ENCODE results near the gene ZBTB21.

Gene ZBTB21

GRCh38 chr21:41948901-41949300, 61.3 kb downstream of the ZBTB21 start:
- no peak for DNase-seq

- no peak for DNase-seq
Observed at GRCh38 chr21:41948078-41948895, 61.9 kb downstream of the ZBTB21 start.

GRCh38 chr21:41945982-41946381, 64.2 kb downstream of the ZBTB21 start:
- no peak for DNase-seq

- DNase-seq = no peak
Observed at GRCh38 chr21:41943851-41944250, 66.3 kb downstream of the ZBTB21 start.

- no peak for DNase-seq
Observed at GRCh38 chr21:41942457-41942856, 67.7 kb downstream of the ZBTB21 start.

DNA sequence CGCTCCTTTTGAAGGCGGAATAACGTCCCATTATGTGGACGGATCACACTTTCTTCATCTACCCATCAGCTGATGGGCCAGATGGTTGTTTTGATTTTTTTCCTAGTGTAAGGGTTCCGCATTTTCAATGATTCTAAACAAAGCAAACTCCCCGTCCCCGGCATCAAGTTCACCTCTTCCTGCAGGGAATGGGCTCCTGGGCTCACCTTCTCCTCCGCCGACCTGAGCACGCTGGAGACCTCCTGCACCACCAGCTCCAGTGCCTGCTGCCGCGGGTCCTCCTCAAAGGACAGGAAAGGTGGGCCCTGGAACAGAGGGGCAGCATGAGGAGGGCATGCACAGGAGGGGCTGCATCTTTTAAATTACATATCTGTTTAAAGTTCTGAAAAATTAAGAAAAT, 68.2 kb downstream of the ZBTB21 start:
- DNase-seq = no peak

DNA sequence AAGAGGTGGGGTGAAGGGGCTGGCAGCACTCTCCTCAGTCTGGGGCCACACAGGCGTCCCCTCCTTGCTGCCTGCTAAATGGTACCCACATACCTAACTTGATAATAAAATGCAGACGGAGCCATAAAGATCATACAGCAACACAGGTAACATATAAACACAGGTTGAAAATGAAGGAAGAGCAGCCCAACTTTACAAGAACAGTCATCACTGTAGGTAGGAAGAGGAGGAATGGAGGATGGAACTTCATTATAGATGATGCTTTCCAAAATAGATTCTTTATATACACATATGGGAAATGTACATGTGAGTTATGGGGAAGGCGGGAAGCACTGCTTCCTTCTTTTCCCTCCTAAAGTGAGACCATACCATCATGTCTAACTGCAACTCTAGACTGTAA, 69.7 kb downstream of the ZBTB21 start:
- DNase-seq = no peak

GRCh38 chr21:41939391-41939790, 70.8 kb downstream of the ZBTB21 start:
- no peak for DNase-seq
